Cardiac muscle cell (in vitro differentiated cells and primary cell): ENCODE data around the gene PTBP1. TPM values are rescaled to one million over a fixed set of nuclear protein-coding genes. Genes with fewer than 3 reads are reported as not detected.

ENCODE experiments used
- DNase-seq, 2 donors: peaks; one replicate each; pipeline versions ENCODE4 v3.0.0 to v3.0.0-alpha.2; 2010 to 2017; ENCODE audit warnings: low read depth in 1 of 2, low spot score in 1 of 2
- H3K27ac ChIP-seq: fragments of 200-600 bp; sonication (generic); 2 replicates; pipeline ENCODE4 v1.5.1; 2016
- H3K27me3 ChIP-seq: fragments of 200-600 bp; sonication (generic); 2 replicates; pipeline ENCODE4 v1.6.0; 2016; ENCODE audit warnings: control low read depth
- H3K36me3 ChIP-seq: fragments of 200-600 bp; sonication (generic); 2 replicates; pipeline ENCODE4 v1.5.1; 2016; ENCODE audit warnings: control low read depth
- H3K4me1 ChIP-seq: fragments of 200-600 bp; sonication (generic); 2 replicates; pipeline ENCODE4 v1.8.1; 2017; ENCODE audit warnings: low read depth, mild to moderate bottlenecking, mixed run types
- H3K4me3 ChIP-seq: fragments of 200-600 bp; sonication (generic); 2 replicates; pipeline ENCODE4 v1.5.1; 2016; ENCODE audit warnings: mild to moderate bottlenecking
- H3K9me3 ChIP-seq: fragments of 200-600 bp; sonication (generic); 2 replicates; pipeline ENCODE4 v1.5.1; 2017; ENCODE audit warnings: low read depth, mild to moderate bottlenecking, control low read depth
- CTCF ChIP-seq: IDR thresholded peaks from 2 replicates; pipeline ENCODE4 v1.5.1; 2012; ENCODE audit warnings: low read depth, mild to moderate bottlenecking, low read length
- polyA plus RNA-seq: library from polyadenylated mRNA; unstranded; fragments of >200 nt; fragmentation: Nextera tagmentation; extraction: Ambion mirVana; gene quantifications from 2 replicates; pipeline ENCODE4 v1.2.1, GENCODE V29; 2016
- total RNA-seq: library from RNA; depleted of rRNA; stranded (reverse); fragments of >200 nt; gene quantifications from 2 replicates; pipeline ENCODE4 v1.2.3, GENCODE V29; 2016

The PTBP1 gene
- total and polyA plus RNA-seq, 2 experiments from 2014 or later, result 92.7 to 110 TPM

DNA sequence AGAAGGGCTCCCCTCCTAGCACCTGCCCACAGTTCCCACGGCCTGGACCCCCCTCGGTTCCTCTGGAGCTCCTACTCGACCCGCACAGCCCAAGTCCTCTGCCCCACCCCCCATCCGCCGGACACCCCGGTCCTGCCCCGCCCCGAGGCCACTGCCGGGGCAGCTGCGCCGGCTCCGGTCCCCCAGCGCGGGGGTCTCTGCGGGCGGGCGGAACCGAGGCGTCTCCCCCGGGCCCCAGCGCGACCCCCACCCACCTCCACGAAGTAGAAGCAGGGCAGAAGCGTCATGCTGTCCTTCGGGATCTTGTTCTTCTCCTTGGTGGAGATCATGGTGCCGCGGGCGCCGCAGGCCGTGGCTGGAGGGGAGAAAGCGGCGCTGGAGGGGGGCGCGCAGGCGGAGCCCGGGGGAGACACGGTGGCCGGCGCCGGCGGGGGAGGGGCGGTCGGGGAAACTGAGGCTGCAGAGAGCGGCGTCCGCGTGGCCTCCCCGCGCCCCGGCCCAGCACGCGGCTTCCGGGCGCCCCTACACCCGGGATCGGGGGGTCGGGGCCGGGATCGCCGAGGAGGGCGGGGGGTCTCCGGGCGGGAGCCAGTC is 24.1 kb downstream of the PTBP1 start:
- Histone ChIP-seq H3K27me3 (no peaks in the 10 kb centered on the region), H3K4me1 (no peaks in the 10 kb centered on the region), H3K36me3 (no peaks in the 10 kb centered on the region), H3K9me3 (no peaks in the 10 kb centered on the region), H3K4me3 (peak overlapping the region; percentile 97), H3K27ac (peak overlapping the region; percentile 45)
- no peak for TF ChIP-seq CTCF
- DNase-seq, result peak in 1 of 2 donors; percentile 69

DNA sequence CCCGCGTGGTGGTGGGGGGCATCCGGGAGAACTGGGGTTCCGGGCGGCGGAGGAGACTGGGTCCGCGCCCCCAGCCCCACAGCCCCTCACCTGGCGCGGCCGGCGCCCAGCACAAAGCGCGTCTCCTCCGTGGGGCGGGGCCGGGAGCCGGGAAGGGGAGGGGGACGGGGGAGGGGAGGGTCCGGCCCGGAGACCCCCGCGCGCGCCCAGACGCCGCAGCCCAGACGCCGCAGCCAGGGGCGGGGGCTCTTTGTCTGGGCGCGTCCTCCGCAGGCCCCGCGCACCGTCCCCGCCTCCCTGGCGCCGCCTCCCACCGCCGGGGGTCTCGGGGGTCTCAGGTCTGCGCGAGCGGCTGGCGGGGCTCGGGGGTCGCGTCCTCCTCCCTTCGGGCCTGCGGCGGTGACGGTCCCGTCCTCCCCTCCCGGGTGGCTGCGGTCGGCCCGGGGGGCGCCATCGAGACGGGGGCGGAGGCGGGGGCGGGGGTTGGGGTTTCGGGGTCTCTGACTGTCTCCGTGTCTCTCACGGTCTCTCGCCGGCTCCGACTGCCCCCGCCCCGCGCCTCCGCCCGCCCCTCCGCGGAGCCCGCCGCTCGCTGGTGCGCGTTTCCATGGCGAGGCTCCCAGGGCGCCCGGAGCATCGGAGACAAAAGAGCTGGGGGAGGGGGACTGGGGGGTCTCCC is 24.7 kb downstream of the PTBP1 start, which contains the start of gene PLPPR3:
TSS of gene PLPPR3 (minus strand) at position 131 of the 679 bp plus-strand sequence. CDS start 396 bp downstream, outside the sequence.
- Histone ChIP-seq H3K4me1 (no peaks in the 10 kb centered on the region), H3K9me3 (no peaks in the 10 kb centered on the region), H3K27me3 (no peaks in the 10 kb centered on the region), H3K36me3 (no peaks in the 10 kb centered on the region), H3K4me3 (peak within 1 kb of the TSS; percentile 97), H3K27ac (peak within 1 kb of the TSS; percentile 45)
- peak in 1 of 2 donors; percentile 71 for DNase-seq
- no peak for TF ChIP-seq CTCF

- Histone ChIP-seq H3K36me3 (no peaks in the 10 kb centered on the region), H3K4me1 (no peaks in the 10 kb centered on the region), H3K4me3 (no peak overlapping the region), H3K27ac (no peak overlapping the region), H3K27me3 (no peaks in the 10 kb centered on the region), H3K9me3 (no peaks in the 10 kb centered on the region)
- DNase-seq, result peak in 1 of 2 donors; percentile 55
- no peak for TF ChIP-seq CTCF
These were observed 26.4 kb downstream of the PTBP1 start for GRCh38 chr19:823565-824121.

- no peak for TF ChIP-seq CTCF
- DNase-seq, result no peak
- Histone ChIP-seq H3K4me1 (no peaks in the 10 kb centered on the region), H3K36me3 (no peaks in the 10 kb centered on the region), H3K27me3 (no peaks in the 10 kb centered on the region), H3K9me3 (no peaks in the 10 kb centered on the region), H3K4me3 (no peak overlapping the region), H3K27ac (no peak overlapping the region)
These were observed 27.6 kb downstream of the PTBP1 start for GRCh38 chr19:824885-825284.

DNA sequence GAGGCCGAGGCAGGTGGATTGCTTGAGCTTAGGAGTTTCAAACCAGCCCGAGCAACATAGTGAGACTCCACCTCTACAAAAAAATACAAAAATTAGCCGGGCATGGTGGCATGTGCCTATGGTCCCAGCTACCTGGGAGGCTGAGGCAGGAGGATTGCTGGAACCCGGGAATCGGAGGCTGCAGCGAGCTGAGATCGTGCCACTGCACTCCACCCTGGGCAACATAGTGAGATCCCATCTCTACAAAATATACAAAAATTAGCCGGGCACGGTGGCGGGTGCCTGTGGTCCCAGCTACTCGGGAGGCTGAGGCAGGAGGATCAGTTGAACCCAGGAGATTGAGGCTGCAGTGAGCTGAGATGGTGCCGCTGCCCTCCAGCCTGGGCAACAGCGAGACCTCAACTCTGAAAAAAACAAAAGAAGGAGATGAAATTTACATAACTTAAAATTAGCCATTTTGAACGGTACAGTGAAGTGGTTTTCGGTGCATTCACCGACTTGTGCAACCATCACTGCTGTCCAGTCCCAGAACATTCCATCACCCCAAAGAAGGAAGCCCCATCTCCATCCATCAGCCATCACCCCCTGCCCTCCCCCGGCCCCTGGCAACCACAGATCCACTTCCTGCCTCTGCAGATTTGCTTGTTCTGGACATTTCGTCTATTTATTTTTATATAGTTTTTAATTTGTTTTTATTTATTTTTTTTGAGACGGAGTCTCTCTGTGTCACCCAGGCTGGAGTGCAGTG is 28.8 kb downstream of the PTBP1 start:
- no peaks in the 10 kb centered on the region for H3K9me3 ChIP-seq
- no peak for DNase-seq
- H3K27ac ChIP-seq, result no peak overlapping the region
- no peak overlapping the region for H3K4me3 ChIP-seq
- no peaks in the 10 kb centered on the region for H3K36me3 ChIP-seq
- no peak for TF ChIP-seq CTCF
- no peaks in the 10 kb centered on the region for H3K4me1 ChIP-seq
- no peaks in the 10 kb centered on the region for H3K27me3 ChIP-seq
